SIG-M5 (cell line): ENCODE measurements around the gene PCNX2.
"Not testable (repeated sequence)": the region's sequence is repeated elsewhere in the genome, so short reads cannot be mapped to it uniquely, and the experiment has no call there.

Experiments used
- DNase-seq: peaks from one replicate; lab custom pipeline; 2025; lab: John Stamatoyannopoulos, UW

The PCNX2 gene

DNA sequence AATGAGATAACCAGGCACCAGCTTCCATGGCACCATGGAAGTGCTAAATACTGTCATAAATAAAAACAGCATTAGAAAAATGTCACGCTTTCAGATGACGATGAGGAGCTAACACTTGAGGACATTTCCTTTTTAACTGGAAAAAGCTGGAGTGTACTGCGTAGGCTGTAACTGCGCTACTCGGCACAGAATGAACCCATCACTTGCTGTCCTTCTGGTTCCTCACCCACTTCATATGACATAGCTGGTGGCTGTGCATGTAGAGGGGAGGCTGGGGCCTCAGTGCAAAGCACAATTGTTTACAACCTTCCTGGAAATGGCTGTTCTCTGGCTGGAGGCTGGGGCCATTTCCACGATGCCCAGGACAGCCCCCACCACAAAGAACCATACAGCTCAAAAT is 289.4 kb downstream of the PCNX2 start:
- DNase-seq = no peak

DNA sequence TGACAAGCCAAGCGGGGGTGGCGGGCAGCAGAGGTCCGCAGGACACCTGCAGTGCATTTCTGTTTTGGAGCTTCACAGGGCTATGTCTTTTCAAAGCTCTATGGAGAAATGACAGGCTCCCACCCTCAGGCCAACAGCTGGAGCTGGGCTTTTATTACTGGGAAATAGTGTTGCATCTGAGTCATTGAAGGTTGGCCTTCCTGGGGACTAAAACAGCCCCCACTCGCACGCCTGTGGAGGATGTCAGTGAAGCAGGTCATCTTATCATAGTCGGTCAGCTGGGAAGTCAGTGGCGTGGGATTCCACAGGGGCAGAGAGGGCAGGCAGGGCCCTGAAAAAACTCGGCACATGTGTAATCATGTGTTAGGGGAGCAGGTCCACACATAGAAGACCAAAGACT is 289.8 kb downstream of the PCNX2 start:
- DNase-seq = no peak

DNA sequence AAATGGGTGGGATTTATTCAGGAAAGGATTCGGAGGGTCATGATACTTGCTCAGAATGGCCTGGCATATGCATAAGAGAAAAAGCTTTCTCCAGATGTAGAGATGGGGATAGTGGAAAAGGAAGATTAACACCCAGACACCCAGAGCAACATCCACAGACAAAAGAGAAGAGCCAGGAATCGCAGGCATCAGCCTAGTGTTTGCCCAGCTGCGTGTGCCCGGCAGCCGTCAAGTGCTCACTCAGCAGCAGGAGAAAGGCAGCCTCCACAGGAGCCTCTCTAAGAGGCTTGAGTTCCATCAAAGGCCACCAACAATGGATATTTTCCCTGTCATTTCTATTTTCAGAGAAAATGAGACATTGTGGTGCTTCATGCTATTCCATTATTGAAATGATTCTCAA is 290.4 kb downstream of the PCNX2 start:
- DNase-seq = no peak

DNA sequence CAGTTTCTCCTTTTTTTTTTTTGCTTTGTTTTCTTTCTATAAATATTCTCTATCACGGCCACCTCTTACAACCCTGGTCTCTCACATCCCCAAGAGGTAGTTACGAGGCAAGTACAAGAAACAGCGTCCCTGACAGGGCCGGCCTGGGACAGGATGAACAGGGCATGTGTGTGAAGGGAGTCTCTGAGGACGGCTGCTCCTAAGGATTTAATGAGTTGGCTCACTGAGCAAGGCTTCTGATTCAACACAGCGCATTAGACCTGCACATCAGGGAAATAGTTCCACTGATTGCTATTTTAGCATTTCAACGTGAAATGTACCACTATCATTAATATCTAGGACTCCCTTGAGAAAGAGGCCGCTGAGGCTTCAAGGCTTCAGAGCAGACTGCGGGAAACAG is 291.1 kb downstream of the PCNX2 start:
- DNase-seq = no peak

DNA sequence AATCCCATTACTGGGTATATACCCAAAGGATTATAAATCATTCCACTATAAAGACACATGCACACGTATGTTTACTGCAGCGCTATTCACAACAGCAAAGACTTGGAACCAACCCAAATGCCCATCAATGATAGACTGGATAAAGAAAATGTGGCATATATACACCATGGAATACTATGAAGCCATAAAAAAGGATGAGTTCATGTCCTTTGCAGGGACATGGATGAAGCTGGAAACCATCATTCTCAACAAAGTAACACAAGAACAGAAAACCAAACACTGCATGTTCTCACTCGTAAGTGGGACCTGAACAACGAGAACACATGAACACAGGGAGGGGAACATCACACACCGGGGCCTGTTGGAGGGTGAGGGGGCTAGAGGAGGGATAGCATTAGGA is 291.9 kb downstream of the PCNX2 start:
- DNase-seq = not testable (repeated sequence)

DNA sequence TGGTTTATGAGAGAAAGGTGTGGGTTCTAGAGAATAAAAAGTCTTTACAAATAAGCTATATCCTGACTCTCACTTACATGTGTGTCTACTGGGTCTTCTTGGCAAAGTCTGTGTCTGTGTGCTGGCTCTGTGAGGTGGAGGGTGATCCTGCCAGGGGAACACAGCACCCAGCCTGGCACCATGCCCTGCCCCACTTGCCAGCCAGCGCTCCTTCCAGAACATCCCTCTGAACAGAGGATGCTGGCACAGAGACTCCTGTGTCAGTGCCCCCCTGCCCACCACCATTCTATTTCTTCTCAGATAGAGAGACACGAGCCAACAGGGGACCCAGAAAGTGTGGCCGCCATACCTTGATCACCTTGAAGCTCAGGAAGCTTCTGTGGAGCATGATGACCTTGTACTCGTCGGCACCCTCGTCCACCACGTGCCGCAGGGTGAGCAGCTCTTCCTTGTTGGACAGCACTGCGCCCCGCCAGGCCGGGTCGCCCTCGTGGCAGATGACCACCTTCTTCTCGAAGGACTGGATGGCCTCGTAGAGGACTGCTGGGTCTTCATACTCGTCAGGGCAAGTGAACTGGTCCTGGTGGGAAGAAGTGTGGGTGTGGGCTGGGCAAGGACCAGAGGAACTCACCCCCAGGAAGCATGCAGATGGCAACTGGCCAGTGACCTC is 295.4 kb downstream of the PCNX2 start:
- DNase-seq = no peak

DNA sequence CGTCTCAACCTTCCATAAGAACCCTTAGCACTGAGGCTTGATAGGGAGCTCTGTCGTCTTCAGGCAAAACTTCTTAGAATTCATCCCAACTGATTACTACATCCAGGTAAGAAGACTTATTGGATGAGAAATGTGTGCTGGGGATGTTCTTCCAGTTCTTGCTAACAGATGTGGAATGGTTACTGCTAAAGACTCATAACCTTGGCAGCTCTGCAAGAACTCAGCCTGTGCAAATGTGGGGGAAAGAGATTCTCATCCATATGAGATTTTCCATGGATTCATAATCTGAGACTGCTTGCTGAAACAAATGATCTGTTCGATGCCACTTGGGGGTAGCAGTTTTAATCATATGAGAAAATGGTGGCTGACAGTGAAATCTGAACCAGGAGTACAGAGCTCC is 296.9 kb downstream of the PCNX2 start:
- DNase-seq = no peak

DNA sequence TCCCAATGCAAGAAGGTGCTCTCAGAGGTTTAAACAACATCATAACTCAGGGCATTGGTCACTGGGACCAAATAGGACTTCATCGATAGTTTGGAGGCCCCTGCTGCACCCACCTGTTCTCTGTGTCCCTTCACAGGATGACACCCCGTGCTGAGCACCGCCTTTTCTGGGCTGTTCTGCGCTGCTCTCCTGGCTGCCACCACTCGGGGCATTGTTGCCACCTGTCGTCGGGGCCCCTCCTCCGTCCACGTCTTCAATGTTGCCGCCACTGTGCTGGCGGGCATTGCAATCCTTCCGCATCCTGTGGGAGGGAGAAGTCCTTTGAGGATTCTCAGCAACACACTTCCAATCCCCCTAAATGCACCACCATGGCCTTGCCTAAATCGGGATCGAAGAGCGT is 297.4 kb downstream of the PCNX2 start:
- DNase-seq = no peak

DNA sequence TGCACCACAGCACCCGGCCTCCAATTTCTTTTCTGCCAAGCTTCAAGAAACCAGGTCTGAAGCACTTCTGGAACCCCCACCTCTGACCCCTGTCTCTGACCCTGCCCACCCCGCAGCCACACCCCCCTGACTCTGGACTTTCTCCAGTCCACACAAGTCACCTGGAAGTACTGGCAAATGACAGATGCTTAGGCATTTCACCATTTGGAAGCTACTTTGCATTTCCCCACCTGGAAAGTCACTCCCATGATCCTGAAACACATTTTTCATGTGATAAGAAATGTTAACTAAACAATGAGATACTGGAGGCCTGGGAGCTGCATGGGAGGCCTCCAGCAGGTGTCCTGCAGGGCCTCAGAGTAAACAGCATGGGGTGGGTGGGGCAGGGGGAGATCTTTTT is 299.4 kb downstream of the PCNX2 start:
- no peak for DNase-seq

DNA sequence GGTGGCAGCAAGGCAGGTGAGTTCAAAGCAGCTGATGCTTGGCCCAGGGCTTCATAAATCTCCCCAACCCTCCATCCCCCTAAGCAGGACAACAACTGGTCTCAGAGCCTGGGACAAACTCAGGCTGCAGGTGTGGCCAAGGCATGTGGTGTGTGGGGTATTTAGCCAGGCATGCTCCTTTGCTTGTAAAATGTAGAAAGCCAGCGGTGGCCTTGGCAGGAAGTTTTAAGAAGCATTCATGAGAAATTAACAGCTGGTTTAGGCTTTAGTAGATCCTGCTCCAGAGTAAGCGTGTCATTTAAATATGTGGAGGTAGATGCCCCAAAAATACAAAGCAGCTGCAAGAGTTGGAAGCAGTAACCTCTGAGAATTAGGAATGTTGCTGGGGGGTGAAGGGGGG is 300.3 kb downstream of the PCNX2 start:
- no peak for DNase-seq

DNA sequence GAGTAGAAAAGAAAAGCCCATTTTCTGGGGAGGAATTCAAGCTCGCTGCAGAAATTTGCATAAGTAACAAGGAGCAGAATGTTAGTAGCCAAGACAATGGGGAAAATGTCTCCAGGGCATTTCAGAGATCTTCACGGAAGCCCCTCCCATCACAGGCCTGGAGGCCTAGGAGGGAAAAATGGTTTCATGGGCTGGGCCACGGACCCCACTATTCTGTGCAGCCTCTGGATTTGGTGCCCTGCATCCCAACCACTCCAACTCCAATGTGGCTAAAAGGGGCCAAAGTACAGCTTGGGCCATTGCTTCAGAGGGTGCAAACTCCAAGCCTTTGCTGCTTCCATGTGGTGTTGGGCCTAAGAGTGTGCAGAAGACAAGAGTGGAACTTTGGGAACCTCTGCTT is 302.0 kb downstream of the PCNX2 start:
- no peak for DNase-seq

DNA sequence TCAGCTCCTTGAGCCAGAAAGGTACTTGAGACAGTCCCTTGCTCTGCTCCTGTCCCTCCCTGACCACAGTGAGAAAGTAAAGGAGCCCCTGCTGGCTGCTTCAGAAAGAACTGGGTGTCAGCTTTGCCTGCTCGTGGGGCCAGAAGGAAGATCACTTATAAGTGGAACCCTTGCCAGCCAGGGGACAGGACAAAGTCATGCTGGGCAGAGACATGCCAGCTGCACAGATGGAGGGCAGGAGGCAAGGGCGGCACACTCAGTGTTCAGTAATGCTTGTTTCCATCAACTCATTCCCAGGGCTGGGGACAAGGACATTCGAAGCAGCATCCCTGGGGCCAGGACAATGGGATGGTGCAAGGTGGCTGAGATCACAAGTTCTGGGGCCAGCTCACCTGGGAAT is 303.3 kb downstream of the PCNX2 start:
- DNase-seq = no peak

DNA sequence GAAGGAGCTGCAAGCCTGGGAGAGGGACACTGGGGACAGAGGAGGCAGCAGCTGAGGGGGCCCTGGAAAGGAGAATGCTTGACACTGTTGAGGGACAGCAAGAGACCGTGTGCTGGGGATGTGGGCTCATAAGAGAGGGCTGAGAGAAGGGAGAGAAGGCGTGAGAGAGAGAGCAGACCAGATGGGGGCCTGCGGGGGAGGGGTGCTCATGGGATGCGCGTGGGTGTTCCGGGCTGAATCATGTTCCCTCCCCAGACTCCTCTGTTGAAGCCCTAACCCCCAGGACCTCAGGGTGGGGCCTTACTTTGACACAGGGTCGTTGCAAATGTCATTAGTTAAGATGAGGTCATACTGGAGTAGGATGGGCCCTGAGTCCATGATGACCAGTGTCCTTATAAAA is 304.3 kb downstream of the PCNX2 start:
- DNase-seq = no peak

DNA sequence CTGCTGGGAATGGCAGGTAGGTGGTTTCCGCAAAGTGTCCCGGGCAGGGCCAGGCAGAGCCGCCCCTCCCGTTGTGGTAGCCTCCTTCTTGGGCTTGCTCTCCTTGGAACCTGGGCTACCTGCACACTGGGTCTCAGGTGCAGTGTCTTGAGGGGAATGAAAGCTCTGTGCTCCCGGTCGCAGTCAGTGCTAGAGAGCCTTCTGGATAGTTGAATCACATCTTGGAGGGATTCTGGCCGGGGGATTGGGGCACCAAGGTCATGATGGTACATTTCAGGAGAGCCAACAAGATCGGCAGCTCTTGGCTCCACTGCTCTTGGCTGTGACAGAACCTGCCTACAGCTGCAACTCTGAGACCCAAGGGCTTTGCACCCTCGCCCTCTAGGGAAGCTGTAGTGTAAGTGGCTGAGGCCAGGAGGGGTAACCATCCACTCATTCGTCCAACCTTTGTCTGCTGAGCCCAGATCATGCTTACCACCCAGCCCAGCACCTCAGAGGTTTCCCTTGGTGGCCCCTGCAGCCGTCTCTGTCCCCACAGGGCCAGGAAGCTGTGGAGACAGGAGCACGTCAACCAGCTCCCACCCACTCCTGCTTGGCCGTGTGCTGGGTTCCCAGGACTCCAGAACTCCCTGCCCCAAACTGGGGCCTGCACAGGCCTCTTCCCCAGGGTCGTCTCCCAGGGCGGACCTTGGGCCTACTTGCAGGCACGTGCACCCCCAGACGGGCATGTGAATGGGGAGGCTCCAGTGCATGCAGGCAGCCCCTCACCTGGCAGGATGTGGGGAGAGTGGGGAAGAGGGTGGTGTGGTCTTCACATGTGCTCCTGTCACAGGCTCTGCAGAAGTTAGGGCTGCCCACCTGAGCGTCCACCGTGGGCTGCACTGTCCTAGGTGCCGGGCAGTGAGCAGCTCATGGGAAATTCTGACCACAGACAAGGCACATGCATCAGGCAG is 305.1 kb downstream of the PCNX2 start:
- DNase-seq = no peak

DNA sequence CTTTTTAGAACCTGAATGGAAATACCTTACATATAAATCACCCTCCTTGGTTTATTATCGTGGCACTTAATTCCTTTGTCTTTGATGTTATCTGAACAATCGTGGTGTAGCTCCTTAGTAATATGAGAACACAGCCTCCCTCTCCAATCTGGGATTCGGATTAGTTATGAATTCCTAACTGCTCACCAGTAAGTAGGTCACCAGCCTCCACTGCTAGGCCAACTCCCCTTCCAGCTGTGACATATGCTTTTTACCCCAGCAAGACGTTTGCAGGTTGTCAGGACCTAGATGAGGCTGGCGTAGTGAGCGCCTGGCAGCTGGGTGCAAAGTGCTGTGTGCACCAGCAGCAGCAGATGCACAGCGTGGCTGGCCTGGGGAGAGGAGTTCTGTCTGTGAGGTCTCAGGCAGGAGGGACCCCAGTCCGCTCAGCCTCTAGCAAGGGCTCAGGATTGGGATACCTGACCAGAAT is 306.9 kb downstream of the PCNX2 start:
- no peak for DNase-seq

DNA sequence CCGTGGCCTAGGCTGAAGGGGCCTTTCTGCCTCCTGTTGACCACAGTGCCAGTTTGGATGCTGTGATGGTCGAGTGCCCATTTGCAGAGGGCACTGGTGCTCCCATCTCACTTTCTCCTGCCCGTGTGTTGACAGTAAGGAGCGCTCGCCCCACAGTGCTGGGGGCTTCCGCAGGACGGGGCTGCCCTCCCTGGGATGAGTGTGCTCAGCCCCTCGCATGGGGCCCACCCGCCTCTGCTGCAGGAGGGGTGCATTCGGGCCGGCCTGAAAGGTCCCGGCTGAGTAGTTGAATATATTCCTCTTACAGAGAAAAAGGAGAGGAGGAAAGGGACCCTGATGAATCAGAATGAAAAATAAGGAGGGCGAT is 307.8 kb downstream of the PCNX2 start:
- no peak for DNase-seq

DNA sequence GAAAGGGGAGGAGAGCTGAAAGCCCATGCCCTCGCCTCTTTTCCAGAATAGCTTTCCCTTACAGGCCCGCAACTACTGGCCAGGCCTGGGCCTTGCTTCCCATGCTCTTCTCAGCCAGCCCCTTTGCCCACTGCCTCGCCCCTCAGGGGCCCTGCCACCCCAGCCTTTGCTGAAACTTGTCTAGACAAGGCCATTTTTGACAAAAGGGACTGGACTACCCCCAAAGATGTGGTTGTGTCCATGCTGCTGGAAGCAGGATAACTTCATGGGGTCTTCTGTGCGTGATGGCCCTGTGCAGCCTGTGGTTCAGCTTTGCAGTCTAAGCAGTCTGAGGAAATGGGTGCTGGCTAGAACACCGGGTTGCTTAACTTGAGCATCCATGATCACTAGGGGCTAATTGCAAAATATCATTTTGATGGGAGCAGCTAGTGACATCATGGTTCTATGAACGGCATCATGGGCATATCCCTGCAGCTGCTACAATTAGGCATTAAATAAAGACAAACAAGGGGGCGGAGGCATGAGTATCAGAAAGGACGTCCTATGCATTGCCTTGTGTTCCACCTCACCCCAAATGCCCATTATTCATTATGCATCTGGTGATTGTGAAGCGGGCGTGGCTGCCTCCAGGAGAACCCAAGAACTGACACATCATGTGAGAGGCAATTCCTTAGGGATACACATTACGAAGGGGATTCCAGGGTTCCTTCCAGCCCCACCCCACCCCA is 308.3 kb downstream of the PCNX2 start:
- no peak for DNase-seq

DNA sequence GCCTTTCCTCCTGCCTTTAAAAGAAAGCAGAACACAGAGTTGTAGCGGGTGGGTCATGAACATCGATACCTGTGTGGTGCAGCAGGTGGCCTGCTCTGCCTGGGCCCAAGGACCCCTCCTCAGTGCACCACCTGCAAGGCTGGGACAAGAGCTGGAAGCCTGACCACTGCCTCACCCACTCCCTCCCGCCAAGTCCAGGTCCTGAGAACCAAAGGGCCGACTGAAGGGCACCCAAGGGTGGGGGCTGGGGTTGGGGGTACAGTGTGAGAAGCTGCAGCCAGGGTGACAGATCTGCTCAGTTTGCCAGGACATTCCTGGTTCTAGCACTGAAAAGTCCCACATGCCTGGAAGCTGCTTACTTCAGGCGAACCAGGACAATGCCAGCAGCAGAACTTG is 309.0 kb downstream of the PCNX2 start:
- no peak for DNase-seq

DNA sequence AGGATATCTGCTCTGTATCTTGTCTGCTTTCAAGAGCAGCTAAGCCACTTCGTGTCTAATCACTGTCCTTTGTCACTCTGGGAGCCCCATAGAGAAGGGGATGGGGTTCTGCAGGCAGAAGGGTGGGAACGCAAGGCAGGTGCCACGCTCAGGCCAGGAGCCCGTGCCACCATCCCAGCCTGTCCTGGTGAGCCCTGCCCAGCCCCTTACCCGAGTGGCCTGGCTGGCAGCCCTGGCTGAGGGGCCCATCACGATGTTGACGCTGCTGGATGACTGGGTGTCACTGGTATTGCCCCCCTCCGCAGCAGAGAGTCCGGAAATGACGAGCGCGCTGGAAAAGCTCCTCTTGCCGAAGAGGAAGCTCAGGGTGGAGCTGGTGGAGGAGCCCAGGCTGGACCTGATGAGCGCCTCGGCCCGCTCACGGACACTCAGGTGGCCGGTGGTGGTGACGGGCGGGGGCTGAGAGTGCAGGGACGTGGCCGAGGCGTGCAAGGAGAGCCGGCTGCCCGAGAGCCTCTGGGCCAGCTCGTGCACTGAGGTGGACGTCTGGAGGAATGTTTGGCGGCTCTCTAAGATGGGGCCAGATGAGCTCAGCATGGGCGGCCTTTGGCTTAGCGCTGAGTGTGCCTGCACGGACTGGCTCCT is 309.5 kb downstream of the PCNX2 start:
- no peak for DNase-seq

DNA sequence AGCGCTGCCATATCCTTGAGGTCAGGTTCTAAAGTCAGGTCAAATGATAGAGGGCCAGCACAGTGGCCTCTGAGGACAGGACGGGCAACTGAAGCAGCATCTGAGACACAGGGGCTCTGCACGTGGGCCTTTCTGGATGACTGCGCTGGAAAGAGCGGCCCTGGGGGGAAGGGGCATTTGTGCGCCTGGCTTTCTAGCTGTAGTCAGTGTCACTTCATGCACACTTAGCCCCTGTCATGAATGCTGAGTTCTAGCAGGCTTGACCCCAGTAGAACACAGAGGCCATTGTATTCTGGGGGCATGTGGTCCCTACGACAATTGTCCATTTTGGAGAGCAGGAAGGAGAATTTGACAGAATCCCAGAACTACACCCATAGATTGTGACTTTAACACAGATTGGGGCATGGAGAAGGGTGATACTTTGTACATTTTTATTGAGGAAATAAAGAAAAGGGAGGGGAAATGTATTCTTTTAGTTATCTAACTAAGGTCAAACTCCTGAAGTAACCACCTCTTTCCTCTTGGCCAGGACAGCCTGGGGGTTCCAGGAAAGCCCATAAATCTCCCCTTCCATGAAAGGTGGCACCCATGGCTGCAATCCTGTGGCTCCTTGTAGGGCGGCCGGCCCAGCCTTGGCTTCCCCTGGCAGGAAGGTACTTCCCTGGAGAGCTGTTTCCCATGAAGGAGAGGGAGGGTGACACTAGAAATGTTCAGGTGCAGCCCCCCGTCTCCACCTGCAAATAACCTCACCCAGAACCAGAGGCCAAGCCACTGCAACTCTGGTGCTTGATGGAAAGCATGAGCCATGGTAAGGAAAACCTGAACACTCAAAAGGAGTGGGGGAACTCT is 310.7 kb downstream of the PCNX2 start:
- no peak for DNase-seq

DNA sequence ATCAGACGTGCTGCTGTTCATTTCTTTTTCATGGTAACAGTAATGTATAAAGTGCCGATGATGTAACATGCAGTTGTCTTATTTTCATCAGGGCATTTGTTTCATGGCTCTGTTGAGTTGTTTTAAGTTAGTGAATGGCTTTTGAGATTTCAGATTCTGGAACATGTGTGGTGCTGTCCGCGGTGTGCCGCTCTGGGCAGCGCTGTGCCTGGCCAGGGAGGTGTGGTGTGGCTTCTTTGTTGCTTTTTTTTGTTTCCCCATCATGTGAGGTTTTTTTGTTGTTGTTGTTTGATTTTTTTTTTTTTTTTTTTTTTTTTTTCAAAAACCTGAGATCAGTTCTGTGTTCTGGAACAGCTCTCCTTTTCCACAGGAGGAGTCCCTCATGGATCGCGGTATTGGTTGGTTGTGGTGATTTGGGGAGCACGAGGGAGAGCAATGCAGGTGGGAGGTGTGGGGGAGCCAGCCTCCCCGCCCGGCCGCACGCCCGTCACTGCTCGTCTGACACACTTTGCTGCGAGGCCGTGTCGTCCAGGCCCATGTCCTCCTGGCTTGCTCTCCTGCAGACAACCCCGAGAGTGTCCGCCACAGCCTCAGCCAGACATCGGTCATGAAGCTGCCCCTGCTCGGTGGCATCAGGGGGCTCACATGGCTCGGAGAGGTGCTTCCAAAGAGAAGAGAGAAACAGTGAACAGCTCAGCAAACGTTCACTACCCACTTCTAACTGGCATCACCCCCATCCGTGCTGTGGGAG is 311.5 kb downstream of the PCNX2 start:
- DNase-seq = no peak
